Endothelial cell of umbilical vein (primary cell): ENCODE data around the gene ITPKB. TPM values are rescaled to one million over a fixed set of nuclear protein-coding genes. Genes with fewer than 3 reads are reported as not detected.

Experiments
- BruUV-seq: library from RNA; stranded (reverse); fragments of 400-500 nt; replicated peaks from 2 replicates; lab custom pipeline; 2021; lab: Mats Ljungman, UMichigan
- CTCF ChIA-PET: fragments of 300-600, 350-600 bp; sonication (Branson Sonifier 250); formaldehyde crosslinking; loops from one replicate; lab custom pipeline; 2021; ENCODE audit warnings: antibody characterized with exemption, inconsistent platforms; lab: Charles Lee
- POLR2A ChIA-PET: fragments of 300-600, 350-600 bp; sonication (Branson Sonifier 250); formaldehyde crosslinking; loops from one replicate; lab custom pipeline; 2021; ENCODE audit warnings: antibody characterized with exemption, inconsistent platforms; lab: Charles Lee
- DNase-seq: peaks from one replicate; pipeline ENCODE4 v3.0.0-alpha.2; 2011; ENCODE audit warnings: low read depth, low spot score
- FAIRE-seq: peaks from 2 replicates; lab custom pipeline; 2011; peaks lifted over from hg19 to GRCh38; lab: Jason Lieb, UNC
- H2AFZ ChIP-seq: 2 replicates; pipeline ENCODE4 v1.6.0; 2012; ENCODE audit warnings: low read depth, low read length, control low read depth, inconsistent platforms
- H3K27ac ChIP-seq: 2 replicates; pipeline ENCODE4 v1.5.1; 2011; ENCODE audit warnings: low read depth, mild to moderate bottlenecking, control low read depth, low read length, moderate library complexity; ENCODE audit not compliant: insufficient read depth
- H3K27me3 ChIP-seq, 2 experiments: 2 replicates each; pipeline versions ENCODE4 v1.6.0 to v1.6.1; 2011; ENCODE audit warnings: low read length in 2 of 2, mixed read lengths in 1 of 2; ENCODE audit not compliant: control insufficient read depth in 2 of 2, insufficient read depth in 2 of 2
- H3K36me3 ChIP-seq, 2 experiments: 2 replicates in 1 of 2; 3 replicates in 1 of 2; pipeline ENCODE4 v1.5.1; 2011; ENCODE audit warnings: low read length in 2 of 2, mild to moderate bottlenecking in 1 of 2, moderate library complexity in 1 of 2; ENCODE audit not compliant: control insufficient read depth in 2 of 2, insufficient read depth in 2 of 2; ENCODE audit errors: extremely low read depth in 1 of 2
- H3K4me1 ChIP-seq: 3 replicates; pipeline ENCODE4 v1.5.1; 2011; ENCODE audit warnings: mild to moderate bottlenecking, low read length; ENCODE audit not compliant: control insufficient read depth, insufficient read depth; ENCODE audit errors: extremely low read depth
- H3K4me2 ChIP-seq: 2 replicates; pipeline ENCODE4 v1.6.1; 2011; ENCODE audit warnings: low read length, control low read depth, mixed read lengths; ENCODE audit not compliant: insufficient read depth
- H3K4me3 ChIP-seq, 3 experiments: fragments of 200-600 bp in 1 of 3; sonication (generic), shearing (Covaris generic) in 1 of 3; replicated peaks in 1 of 3; 2 replicates each; pipeline ENCODE4 v1.5.1; 2011 to 2016; ENCODE audit warnings: control low read depth in 3 of 3, low read length in 3 of 3, mild to moderate bottlenecking in 2 of 3, inconsistent platforms in 1 of 3, low read depth in 1 of 3, moderate library complexity in 1 of 3; ENCODE audit not compliant: insufficient read depth in 1 of 3
- H3K79me2 ChIP-seq: 2 replicates; pipeline ENCODE4 v1.6.0; 2012; ENCODE audit warnings: low read length, inconsistent platforms; ENCODE audit not compliant: control insufficient read depth, insufficient read depth
- H3K9ac ChIP-seq: replicated peaks from 2 replicates; pipeline ENCODE3; 2011; ENCODE audit warnings: low read length, control low read depth; ENCODE audit not compliant: insufficient read depth; ENCODE audit errors: extremely low read depth
- H3K9me1 ChIP-seq: replicated peaks from 3 replicates; pipeline ENCODE4 v1.6.0; 2011; ENCODE audit warnings: mild to moderate bottlenecking, low read length; ENCODE audit not compliant: control insufficient read depth, insufficient read depth; ENCODE audit errors: extremely low read depth
- H3K9me3 ChIP-seq: replicated peaks from 2 replicates; pipeline ENCODE4 v1.5.1; 2012; ENCODE audit warnings: low read length, inconsistent platforms; ENCODE audit not compliant: control insufficient read depth, insufficient read depth
- H4K20me1 ChIP-seq: replicated peaks from 2 replicates; pipeline ENCODE3; 2011; ENCODE audit warnings: mild to moderate bottlenecking, low read length; ENCODE audit not compliant: control insufficient read depth, insufficient read depth; ENCODE audit errors: extremely low read depth
- CTCF ChIP-seq, 2 donors: IDR thresholded peaks; 1 replicate in 1 of 2; 2 replicates in 1 of 2; pipeline ENCODE4 v1.5.1; 2011; ENCODE audit warnings: low read length in 2 of 2, mild to moderate bottlenecking in 2 of 2, moderate library complexity in 2 of 2, control low read depth in 1 of 2, inconsistent platforms in 1 of 2, low read depth in 1 of 2; ENCODE audit not compliant: insufficient read depth in 1 of 2; ENCODE audit errors: extremely low read depth in 1 of 2
- EZH2 ChIP-seq: IDR thresholded peaks from 2 replicates; pipeline ENCODE4 v1.6.1; 2012; ENCODE audit warnings: borderline replicate concordance, low read depth, mild to moderate bottlenecking, moderate library complexity, low read length, inconsistent platforms; ENCODE audit not compliant: severe bottlenecking
- FOS ChIP-seq: IDR thresholded peaks from 2 replicates; pipeline ENCODE4 v1.6.1; 2011; ENCODE audit warnings: mild to moderate bottlenecking, low read length, moderate library complexity, borderline replicate concordance; ENCODE audit not compliant: insufficient read depth
- GATA2 ChIP-seq: IDR thresholded peaks from 2 replicates; pipeline ENCODE4 v1.7.0; 2011; ENCODE audit warnings: low read depth, mild to moderate bottlenecking, moderate library complexity, mixed read lengths, low read length; ENCODE audit not compliant: insufficient read length, insufficient read depth
- JUN ChIP-seq: IDR thresholded peaks from 2 replicates; pipeline ENCODE4 v1.6.1; 2011; ENCODE audit warnings: borderline replicate concordance, low read depth; ENCODE audit not compliant: insufficient read length, insufficient read depth
- MAX ChIP-seq: IDR thresholded peaks from 2 replicates; pipeline ENCODE4 v1.6.1; 2011; ENCODE audit not compliant: insufficient read depth, insufficient read length
- MYC ChIP-seq: IDR thresholded peaks from one replicate; pipeline ENCODE4 v1.6.1; 2011; ENCODE audit warnings: mild to moderate bottlenecking, low read depth, low read length
- POLR2A ChIP-seq: IDR thresholded peaks from 2 replicates; pipeline ENCODE4 v1.6.1; 2012; ENCODE audit warnings: low read depth, mild to moderate bottlenecking, control low read depth, low read length
- POLR2AphosphoS5 ChIP-seq: IDR thresholded peaks from 2 replicates; pipeline ENCODE4 v1.6.1; 2012; ENCODE audit warnings: low read depth, mild to moderate bottlenecking, control low read depth, low read length, moderate library complexity; ENCODE audit not compliant: insufficient read depth
- dilution Hi-C: fragments of 300-500 bp; cut with MboI; formaldehyde crosslinking; loops from one replicate; pipeline ENCODE4 v1.15.0; 2019; ENCODE audit warnings: low sequenced_read_pairs; ENCODE audit not compliant: extremely low pct_ligation_motif_present
- intact Hi-C: fragments of 100-400 bp; cut with micrococcal nuclease; formaldehyde crosslinking; loops from one replicate; pipeline ENCODE4 v1.10.0; 2022
- polyA plus RNA-seq, 4 experiments: library from polyadenylated mRNA; depleted of rRNA in 3 of 4; stranded (reverse) in 3 of 4; unstranded in 1 of 4; fragments of >200 nt; gene quantifications; 2 replicates each; pipeline versions ENCODE4 v1.2.1 to v1.2.3, GENCODE V29; 2011 to 2012; ENCODE audit warnings: missing spikeins in 1 of 4
- total RNA-seq: library from RNA; stranded (reverse); gene quantifications from 2 replicates; pipeline ENCODE4 v1.2.3, GENCODE V29; 2021

The ITPKB gene
- total and polyA plus RNA-seq, 2 donors (not counting 3 experiments of a cell fraction or from before 2014, with no cell fraction given) = 7.7 to 34.8 TPM

GRCh38 chr1:226600254-226600653 is 138.8 kb downstream of the ITPKB start:
- FAIRE-seq = no peak
- Histone ChIP-seq H3K4me3 (no peak overlapping the region), H3K79me2 (no peaks in the 10 kb centered on the region), H3K9ac (no peak overlapping the region), H3K27ac (no peak overlapping the region), H3K4me1 (no peaks in the 10 kb centered on the region), H3K27me3 (peaks cover 0 to 9% of the 10 kb centered on the region in 2 experiments), H3K36me3 (no peaks in the 10 kb centered on the region), H3K9me3 (no peaks in the 10 kb centered on the region), H3K9me1 (no peaks in the 10 kb centered on the region), H3K4me2 (no peak overlapping the region), H4K20me1 (no peaks in the 10 kb centered on the region), H2AFZ (no peak overlapping the region)
- TF ChIP-seq EZH2 (no peak), POLR2A (no peak), MAX (no peak), JUN (no peak), GATA2 (no peak), POLR2AphosphoS5 (no peak), FOS (no peak), MYC (no peak), CTCF (IDR thresholded peaks at IDR 0.05; ENCODE audit: extremely low read depth in 1 of 2, insufficient read depth in 1 of 2, low read depth in 1 of 2, low read length in 2 of 2) (no peak)
- ChIA-PET POLR2A (no interaction called here), CTCF (interaction anchor here (1.4 kb wide), 1 partner anchor 8 kb away, joined by 4 read pairs; no protein-coding TSS in a partner anchor)
- no TSS peak for BruUV-seq
- dilution Hi-C loops (no loop called here), intact Hi-C loops (no loop called here)
- no peak for DNase-seq
